Esophagus squamous epithelium (tissue), 5 donors: ENCODE results near the gene CIBAR2. TPM values are rescaled to one million over a fixed set of nuclear protein-coding genes. Genes with fewer than 3 reads are reported as not detected.

Source experiments
- DNase-seq: peaks from one replicate; lab custom pipeline; 2025; lab: John Stamatoyannopoulos, UW
- H3K27ac ChIP-seq, 4 donors: fragments of 200-600 bp; sonication (generic); one replicate each; pipeline ENCODE4 v1.5.1; 2016 to 2019; ENCODE audit warnings: mild to moderate bottlenecking in 1 of 4
- H3K27me3 ChIP-seq, 4 donors: fragments of 200-600 bp; sonication (generic); 1 replicate in 3 of 4; 2 replicates in 1 of 4; pipeline versions ENCODE4 v1.5.1 to v1.6.0; 2017 to 2021; ENCODE audit warnings: antibody characterized with exemption in 1 of 4
- H3K36me3 ChIP-seq, 3 donors: fragments of 200-600 bp; sonication (generic); one replicate each; pipeline ENCODE4 v1.5.1; 2016 to 2019
- H3K4me1 ChIP-seq, 3 donors: fragments of 200-600 bp; sonication (generic); one replicate each; pipeline ENCODE4 v1.5.1; 2017 to 2019
- H3K4me3 ChIP-seq, 4 donors: fragments of 200-600 bp; sonication (generic); 1 replicate in 3 of 4; 2 replicates in 1 of 4; pipeline ENCODE4 v1.5.1; 2016 to 2019; ENCODE audit warnings: mild to moderate bottlenecking in 2 of 4, moderate library complexity in 1 of 4
- H3K9me3 ChIP-seq, 3 donors: fragments of 200-600 bp; sonication (generic); one replicate each; pipeline ENCODE4 v1.5.1; 2016 to 2019
- POLR2A ChIP-seq, 4 donors: fragments of 450-650 bp; IDR thresholded peaks; one replicate each; pipeline ENCODE4 v1.6.1; 2017; ENCODE audit warnings: antibody characterized with exemption in 4 of 4, mild to moderate bottlenecking in 4 of 4, moderate library complexity in 3 of 4
- WGBS, 2 donors: methylation state at CpG; one replicate each; pipeline ENCODE4 v1.1.5; 2018; 5-methylcytosine and 5-hydroxymethylcytosine counted together
- intact Hi-C: fragments of 100-400 bp; cut with DNase I; formaldehyde crosslinking; loops from one replicate; pipeline ENCODE4 v1.15.0; 2022
- total RNA-seq, 4 donors: library from RNA; depleted of rRNA; stranded (reverse); fragments of >200 nt; gene quantifications; one replicate each; pipeline ENCODE4 v1.1.0, GENCODE V29; 2016
- TF ChIP-seq, protein P1 (sequence below), 6 experiments: fragments of 450-650 bp in 4 of 6; fragments of 200-600 bp in 2 of 6; sonication (generic) in 2 of 6; IDR thresholded peaks; one replicate each; pipeline ENCODE4 v1.5.1; 2016 to 2019; ENCODE audit warnings: antibody characterized with exemption in 6 of 6, mild to moderate bottlenecking in 4 of 6, moderate library complexity in 4 of 6
- donor health status: DM: yes; HTN: yes; CAD: no.

CIBAR2 gene
- total RNA-seq, 4 donors from 2014 or later, result not detected

DNA sequence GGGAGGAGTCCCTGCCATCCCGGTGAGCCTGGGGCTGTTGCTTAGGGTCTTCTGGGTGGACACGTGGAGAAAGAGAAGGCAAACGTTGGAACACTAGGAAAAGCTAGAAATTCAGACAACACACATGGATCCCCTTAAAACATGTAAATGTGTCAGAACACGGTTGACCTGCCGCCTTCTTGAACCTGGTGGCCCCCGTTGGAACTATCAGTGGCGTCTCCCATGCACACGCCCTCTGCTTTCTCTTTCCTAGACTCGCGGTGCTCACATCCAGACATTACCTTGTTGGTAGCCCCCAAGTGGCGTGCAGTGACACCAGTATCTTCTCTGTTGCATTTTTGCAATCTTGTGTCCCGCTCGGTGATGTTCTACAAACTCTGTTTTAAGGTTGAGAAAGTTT lies 18.6 kb downstream of the CIBAR2 start:
- intact Hi-C loops, result no loop called here
- H3K27me3 ChIP-seq, result peaks cover 0 to 52% (median 0%) of the 10 kb centered on the region in 4 donors
- TF ChIP-seq, protein P1, sequence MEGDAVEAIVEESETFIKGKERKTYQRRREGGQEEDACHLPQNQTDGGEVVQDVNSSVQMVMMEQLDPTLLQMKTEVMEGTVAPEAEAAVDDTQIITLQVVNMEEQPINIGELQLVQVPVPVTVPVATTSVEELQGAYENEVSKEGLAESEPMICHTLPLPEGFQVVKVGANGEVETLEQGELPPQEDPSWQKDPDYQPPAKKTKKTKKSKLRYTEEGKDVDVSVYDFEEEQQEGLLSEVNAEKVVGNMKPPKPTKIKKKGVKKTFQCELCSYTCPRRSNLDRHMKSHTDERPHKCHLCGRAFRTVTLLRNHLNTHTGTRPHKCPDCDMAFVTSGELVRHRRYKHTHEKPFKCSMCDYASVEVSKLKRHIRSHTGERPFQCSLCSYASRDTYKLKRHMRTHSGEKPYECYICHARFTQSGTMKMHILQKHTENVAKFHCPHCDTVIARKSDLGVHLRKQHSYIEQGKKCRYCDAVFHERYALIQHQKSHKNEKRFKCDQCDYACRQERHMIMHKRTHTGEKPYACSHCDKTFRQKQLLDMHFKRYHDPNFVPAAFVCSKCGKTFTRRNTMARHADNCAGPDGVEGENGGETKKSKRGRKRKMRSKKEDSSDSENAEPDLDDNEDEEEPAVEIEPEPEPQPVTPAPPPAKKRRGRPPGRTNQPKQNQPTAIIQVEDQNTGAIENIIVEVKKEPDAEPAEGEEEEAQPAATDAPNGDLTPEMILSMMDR (IDR thresholded peaks at IDR 0.05), result no peak
- TF ChIP-seq POLR2A (IDR thresholded peaks at IDR 0.05), result no peak
- WGBS, 2 donors, result 74 to 90% methylated on average over 8 to 11 of the region's 13 CpGs
- H3K36me3 ChIP-seq, result peaks cover 0 to 15% (median 0%) of the 10 kb centered on the region in 3 donors
- H3K4me3 ChIP-seq, result no peak overlapping the region
- no peak for DNase-seq
- no peaks in the 10 kb centered on the region for H3K9me3 ChIP-seq
- H3K27ac ChIP-seq, result no peak overlapping the region
- peaks cover 7 to 23% (median 12%) of the 10 kb centered on the region in 3 donors for H3K4me1 ChIP-seq

DNA sequence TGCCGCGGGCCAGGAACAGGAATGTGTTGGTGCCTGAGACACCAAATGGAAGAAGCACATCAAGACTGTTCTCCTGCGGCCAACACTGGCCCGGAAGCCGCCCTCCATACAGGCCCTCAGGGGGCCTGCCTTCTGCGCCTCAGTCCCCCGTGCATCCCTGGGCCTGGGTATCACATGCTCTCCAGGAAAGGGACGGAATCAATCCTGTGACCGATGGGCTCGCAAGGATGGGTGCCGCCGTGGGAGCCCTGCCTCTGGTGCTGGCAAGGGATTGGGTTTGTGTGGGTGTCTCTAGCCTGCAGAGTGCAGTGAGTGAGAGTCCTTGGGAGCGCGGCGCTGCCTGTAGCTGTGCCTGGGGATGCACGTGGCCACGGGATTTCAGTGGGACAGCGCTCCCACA lies 19.4 kb downstream of the CIBAR2 start:
- H3K4me1 ChIP-seq, result peaks cover 7 to 24% (median 12%) of the 10 kb centered on the region in 3 donors
- intact Hi-C loops, result no loop called here

DNA sequence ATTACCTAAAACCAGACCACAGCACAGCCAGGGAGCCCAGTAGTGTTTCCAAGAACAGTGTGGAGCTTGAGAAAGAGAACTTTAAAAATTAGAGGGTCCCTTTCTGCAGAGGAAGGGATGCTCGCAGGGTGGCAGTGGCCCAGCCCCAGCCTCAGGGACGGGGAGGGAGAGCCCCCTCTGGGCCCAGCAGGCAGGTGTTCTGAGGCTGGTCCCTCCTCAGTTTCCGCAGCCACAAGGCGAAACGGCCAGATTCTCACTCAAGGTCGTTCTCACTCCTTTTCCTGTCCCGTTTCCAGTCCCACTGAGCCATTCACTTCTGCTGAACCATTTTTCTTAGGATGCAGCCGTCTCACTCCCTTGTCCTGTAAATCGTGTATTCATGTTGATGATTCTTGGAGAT lies 20.0 kb downstream of the CIBAR2 start:
- TF ChIP-seq, protein P1 (IDR thresholded peaks at IDR 0.05), result no peak
- TF ChIP-seq POLR2A (IDR thresholded peaks at IDR 0.05), result no peak
- Histone ChIP-seq H3K4me3 (no peak overlapping the region), H3K27ac (no peak overlapping the region), H3K9me3 (no peaks in the 10 kb centered on the region), H3K4me1 (peaks cover 7 to 24% (median 12%) of the 10 kb centered on the region in 3 donors), H3K36me3 (peaks cover 0 to 29% (median 0%) of the 10 kb centered on the region in 3 donors), H3K27me3 (peaks cover 0 to 39% (median 0%) of the 10 kb centered on the region in 4 donors)
- no peak for DNase-seq
- intact Hi-C loops, result no loop called here
- WGBS, 2 donors, result 59 to 81% methylated on average over 7 to 9 of the region's 9 CpGs

More for the DNA sequence above, 19.4 kb downstream of the CIBAR2 start:
- H3K27ac ChIP-seq, result no peak overlapping the region
- 93% methylated on average over 8 of the region's 18 CpGs; no CpG with 5 or more reads in 1 of the 2 donors for WGBS, 2 donors
- no peak overlapping the region for H3K4me3 ChIP-seq
- H3K27me3 ChIP-seq, result peaks cover 0 to 45% (median 0%) of the 10 kb centered on the region in 4 donors
- H3K36me3 ChIP-seq, result peaks cover 0 to 23% (median 0%) of the 10 kb centered on the region in 3 donors
- no peaks in the 10 kb centered on the region for H3K9me3 ChIP-seq
- no peak for DNase-seq
- TF ChIP-seq POLR2A (IDR thresholded peaks at IDR 0.05), result no peak
- TF ChIP-seq, protein P1 (IDR thresholded peaks at IDR 0.05), result no peak

DNA sequence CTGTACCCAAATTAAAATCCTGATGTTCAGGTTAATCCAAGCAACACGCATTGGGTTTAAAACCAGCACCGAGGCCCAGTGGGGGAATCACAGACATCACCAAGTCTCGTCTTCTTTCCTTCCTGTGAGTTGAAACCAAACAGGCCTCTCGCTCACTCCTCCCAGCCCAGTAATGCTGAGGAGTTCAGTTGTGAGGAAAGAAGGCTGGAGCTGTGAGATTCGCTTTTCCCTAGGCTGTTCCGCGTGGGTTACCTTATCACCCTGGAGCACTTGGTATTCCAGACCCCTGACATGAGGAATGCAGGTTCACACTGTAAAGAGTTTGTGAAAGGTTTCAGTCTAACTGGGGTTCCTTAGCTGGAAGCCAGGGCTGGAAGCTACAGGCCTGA lies 20.8 kb downstream of the CIBAR2 start:
- Histone ChIP-seq H3K36me3 (peaks cover 0 to 34% (median 0%) of the 10 kb centered on the region in 3 donors), H3K4me3 (no peak overlapping the region), H3K9me3 (no peaks in the 10 kb centered on the region), H3K27me3 (peaks cover 0 to 31% (median 0%) of the 10 kb centered on the region in 4 donors), H3K27ac (no peak overlapping the region), H3K4me1 (peaks cover 7 to 30% (median 16%) of the 10 kb centered on the region in 3 donors)
- WGBS, 2 donors, result 85 to 93% methylated on average over 5 to 7 of the region's 7 CpGs
- intact Hi-C loops, result no loop called here
- TF ChIP-seq, protein P1 (IDR thresholded peaks at IDR 0.05), result no peak
- no peak for TF ChIP-seq POLR2A (IDR thresholded peaks at IDR 0.05)
- DNase-seq, result no peak

DNA sequence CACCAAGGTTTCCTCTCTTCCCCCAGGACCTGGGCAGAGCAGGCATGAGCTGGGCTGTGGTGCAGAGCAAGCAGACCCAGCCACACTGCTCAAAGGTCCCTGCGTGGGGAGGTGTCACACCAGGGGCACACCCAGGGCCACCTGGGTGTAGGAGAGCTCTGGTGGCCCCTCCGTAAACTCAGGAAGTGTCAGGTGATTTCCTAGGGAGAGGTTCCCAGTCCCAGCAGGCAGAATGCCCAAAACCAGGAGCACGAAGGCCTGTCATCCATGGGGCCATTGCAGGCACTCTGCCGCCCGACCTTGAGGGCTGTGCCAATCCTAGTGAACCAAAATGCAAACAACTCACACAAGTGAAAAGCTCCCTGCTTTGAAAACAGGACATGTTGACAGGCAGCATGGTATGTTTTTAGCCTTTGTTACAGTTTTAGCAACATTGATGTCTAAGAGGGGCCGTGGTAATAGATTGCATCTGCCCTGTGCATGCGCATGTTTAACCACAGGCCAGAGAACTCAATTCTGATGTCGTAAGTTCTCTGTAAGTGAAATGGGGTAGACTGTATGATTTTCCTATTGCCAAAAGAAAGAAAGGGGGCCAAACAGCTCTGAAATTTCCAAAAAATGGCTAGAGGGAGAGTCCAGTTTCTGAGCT lies 21.3 kb downstream of the CIBAR2 start:
- no peak overlapping the region for H3K27ac ChIP-seq
- whole genome bisulfite sequencing, 2 donors, result 63 to 80% methylated on average over 5 of the region's 8 CpGs
- intact Hi-C loops, result no loop called here
- DNase-seq, result no peak
- no peaks in the 10 kb centered on the region for H3K9me3 ChIP-seq
- H3K4me1 ChIP-seq, result peaks cover 7 to 34% (median 18%) of the 10 kb centered on the region in 3 donors
- H3K36me3 ChIP-seq, result peaks cover 0 to 34% (median 0%) of the 10 kb centered on the region in 3 donors
- H3K4me3 ChIP-seq, result no peak overlapping the region
- peaks cover 0 to 26% (median 0%) of the 10 kb centered on the region in 4 donors for H3K27me3 ChIP-seq
- no peak for TF ChIP-seq POLR2A (IDR thresholded peaks at IDR 0.05)
- TF ChIP-seq, protein P1 (IDR thresholded peaks at IDR 0.05), result no peak
